Heart right ventricle (tissue), 16 donors: ENCODE results near the gene BICDL2. TPM values are rescaled to one million over a fixed set of nuclear protein-coding genes. Genes with fewer than 3 reads are reported as not detected.
A peak's percentile ranks its signal among the peaks of the same experiment; 100 is the strongest.

ENCODE experiments used
- ATAC-seq, 8 donors: fragments of 200-7000 bp; cut with Tn5 transposase; one replicate each; pipeline ENCODE4 v1.9.1; 2020; ENCODE audit warnings: mild to moderate bottlenecking in 8 of 8, moderate library complexity in 8 of 8, moderate number of reproducible peaks in 1 of 8
- DNase-seq, 2 donors: peaks; one replicate each; pipeline ENCODE4 v3.0.0-alpha.2; 2020
- H3K27ac ChIP-seq, 10 donors: fragments of 200-600 bp; sonication (generic) in 2 of 10; one replicate each; pipeline versions ENCODE4 v1.5.0 to v1.8.0; 2020 to 2022; ENCODE audit warnings: mild to moderate bottlenecking in 3 of 10
- H3K27me3 ChIP-seq, 7 donors: fragments of 200-600 bp; one replicate each; pipeline ENCODE4 v1.8.0; 2021 to 2022; ENCODE audit warnings: mild to moderate bottlenecking in 2 of 7
- H3K36me3 ChIP-seq, 9 donors: fragments of 200-600 bp; sonication (generic) in 1 of 9; one replicate each; pipeline versions ENCODE4 v1.5.0 to v1.8.0; 2020 to 2022; ENCODE audit warnings: mild to moderate bottlenecking in 2 of 9
- H3K4me1 ChIP-seq, 9 donors: fragments of 200-600 bp; sonication (generic) in 1 of 9; one replicate each; pipeline versions ENCODE4 v1.5.0 to v1.8.0; 2020 to 2022; ENCODE audit warnings: mild to moderate bottlenecking in 4 of 9
- H3K4me3 ChIP-seq, 10 donors: fragments of 200-600 bp; sonication (generic) in 2 of 10; one replicate each; pipeline versions ENCODE4 v1.5.0 to v1.8.0; 2020 to 2022; ENCODE audit warnings: mild to moderate bottlenecking in 7 of 10, moderate library complexity in 2 of 10
- H3K9me3 ChIP-seq, 11 donors: fragments of 200-600 bp in 10 of 11; sonication (generic) in 2 of 11; one replicate each; pipeline versions ENCODE4 v1.5.0 to v1.8.0; 2013 to 2022; ENCODE audit warnings: mild to moderate bottlenecking in 2 of 11, control low read depth in 1 of 11, moderate library complexity in 1 of 11
- CTCF ChIP-seq, 9 donors: fragments of 200-600 bp; sonication (generic) in 2 of 9; IDR thresholded peaks; one replicate each; pipeline versions ENCODE4 v1.5.0 to v1.8.0; 2021 to 2022; ENCODE audit warnings: antibody characterized with exemption in 9 of 9, mild to moderate bottlenecking in 5 of 9, moderate library complexity in 1 of 9
- WGBS, 2 donors: extraction: QIAGEN DNeasy Blood & Tissue Kit; methylation state at CpG; one replicate each; pipeline ENCODE4 v1.1.7; 2013; ENCODE audit warnings: inconsistent platforms in 1 of 2; 5-methylcytosine and 5-hydroxymethylcytosine counted together
- intact Hi-C, 10 donors: fragments of 100-400 bp; cut with DNase I; formaldehyde crosslinking; loops; one replicate each; pipeline versions ENCODE4 v1.11.1 to v1.14.2; 2022
- polyA plus RNA-seq, 2 donors: library from polyadenylated mRNA; stranded (reverse); fragments of 200-250 nt; gene quantifications; one replicate each; pipeline ENCODE4 v1.2.3, GENCODE V29; 2013
- total RNA-seq, 10 donors: library from RNA; stranded (reverse); fragmentation: NEBNext Ultra II Directional in 3 of 10; extraction: Animal tissue kit (Norgen Biotek cat#: 25700) in 3 of 10; gene quantifications; one replicate each; pipeline versions ENCODE4 v1.2.1 to v1.2.4, GENCODE V29; 2021 to 2023
- donor health status: Arrhythmogenic right ventricular cardiomyopathy.
- donor health status: ischemic (EF 13 %, LVEDD 7.1; RV severe dilation, severe dysfunction).
- donor health status: healthy with polysubstance abuse.
- donor health status: DM: no; HTN: yes; CAD: no.
- donor health status: DM: no; HTN: no; CAD: no.
- donor health status: ischemic (EF 25% LVEDD 6.9; RV normal size, moderate dysfunction).
- donor health status: ischemic (EF 25% LVEDD 5.7; RV mildly dilated, moderate dysfunction).
- donor health status: healthy.
- donor health status: DM: yes; HTN: yes; CAD: no.
- donor health status: Ischemic cardiomyopathy.
- donor health status: ischemic (EF 35%, LVEDD 5.7; RV mildly dilated, moderate dysfunction).
- donor health status: nonischemic (EF 11% LVEDD 7.7; RV severe dilation, severe dysfunction).
- donor health status: DM: yes; HTN: yes; CAD: no.
- donor health status: PGD.
- donor health status: ischemic (EF 29% LVEDD 5.4; RV normal size, mild dysfunction).
- donor health status: nonischemic (EF 23%, LVEDD 6.1; RV moderate dilation, normal function).

The BICDL2 gene
- total and polyA plus RNA-seq, 12 donors = 0.04 TPM; not detected in 11

- Histone ChIP-seq H3K4me1 (peaks cover 11 to 43% (median 23%) of the 10 kb centered on the region in 9 donors), H3K27ac (no peak overlapping the region), H3K4me3 (peak overlapping the region in 2 of 10 donors; percentile 9 to 22), H3K36me3 (peaks cover 0 to 25% (median 17%) of the 10 kb centered on the region in 9 donors), H3K27me3 (peaks cover 5 to 46% (median 43%) of the 10 kb centered on the region in 7 donors), H3K9me3 (no peaks in the 10 kb centered on the region)
- DNase-seq = peak; percentile 52 to 85
- 19 to 26% methylated on average over 54 to 58 of the region's 58 CpGs for WGBS, 2 donors
- peak; percentile 33 to 77 (median 68) for TF ChIP-seq CTCF (IDR thresholded peaks at IDR 0.05)
- ATAC-seq = peak; percentile 10 to 45 (median 26)
- intact Hi-C loops = no loop called here
These were observed 8.6 kb downstream of the BICDL2 start for GRCh38 chr16:3027983-3028715.

GRCh38 chr16:3027489-3027795 is 9.3 kb downstream of the BICDL2 start:
- Histone ChIP-seq H3K27ac (no peak overlapping the region), H3K36me3 (peaks cover 0 to 25% (median 17%) of the 10 kb centered on the region in 9 donors), H3K27me3 (peaks cover 5 to 39% (median 36%) of the 10 kb centered on the region in 7 donors), H3K4me1 (peaks cover 18 to 50% (median 30%) of the 10 kb centered on the region in 9 donors), H3K4me3 (no peak overlapping the region), H3K9me3 (no peaks in the 10 kb centered on the region)
- WGBS, 2 donors = 91 to 92% methylated on average over 8 of the region's 8 CpGs
- TF ChIP-seq CTCF (IDR thresholded peaks at IDR 0.05) = no peak
- DNase-seq (no peak), ATAC-seq (no peak)
- intact Hi-C loops = no loop called here

- Histone ChIP-seq H3K27me3 (peaks cover 5 to 34% (median 31%) of the 10 kb centered on the region in 7 donors), H3K36me3 (peaks cover 0 to 25% (median 17%) of the 10 kb centered on the region in 9 donors), H3K27ac (no peak overlapping the region), H3K4me1 (peaks cover 22 to 56% (median 36%) of the 10 kb centered on the region in 9 donors), H3K9me3 (no peaks in the 10 kb centered on the region), H3K4me3 (no peak overlapping the region)
- TF ChIP-seq CTCF (IDR thresholded peaks at IDR 0.05) = no peak
- no peak for ATAC-seq
- no peak for DNase-seq
- intact Hi-C loops = no loop called here
- 96 to 97% methylated on average over 24 of the region's 24 CpGs for WGBS, 2 donors
These were observed 9.9 kb downstream of the BICDL2 start for GRCh38 chr16:3026609-3027488.

- intact Hi-C loops = no loop called here
- H3K4me1 ChIP-seq = peaks cover 29 to 64% (median 45%) of the 10 kb centered on the region in 9 donors
These were observed 10.8 kb downstream of the BICDL2 start for GRCh38 chr16:3026003-3026378.

More at GRCh38 chr16:3026003-3026378, 10.8 kb downstream of the BICDL2 start:
- DNase-seq (no peak), ATAC-seq (no peak)
- TF ChIP-seq CTCF (IDR thresholded peaks at IDR 0.05) = no peak
- 95% methylated on average over 8 of the region's 8 CpGs for WGBS, 2 donors
- Histone ChIP-seq H3K27ac (no peak overlapping the region), H3K36me3 (peaks cover 0 to 25% (median 17%) of the 10 kb centered on the region in 9 donors), H3K27me3 (peaks cover 5 to 27% (median 24%) of the 10 kb centered on the region in 7 donors), H3K9me3 (no peaks in the 10 kb centered on the region), H3K4me3 (no peak overlapping the region)
